HG02885 (cell line): ENCODE results near the gene EXD3.

Experiments used
- ATAC-seq: cut with Tn5 transposase; IDR thresholded peaks from one replicate; pipeline ENCODE4 v1.9.1; 2021; ENCODE audit warnings: mild to moderate bottlenecking; ENCODE audit not compliant: unreplicated experiment, poor library complexity

EXD3 gene

DNA sequence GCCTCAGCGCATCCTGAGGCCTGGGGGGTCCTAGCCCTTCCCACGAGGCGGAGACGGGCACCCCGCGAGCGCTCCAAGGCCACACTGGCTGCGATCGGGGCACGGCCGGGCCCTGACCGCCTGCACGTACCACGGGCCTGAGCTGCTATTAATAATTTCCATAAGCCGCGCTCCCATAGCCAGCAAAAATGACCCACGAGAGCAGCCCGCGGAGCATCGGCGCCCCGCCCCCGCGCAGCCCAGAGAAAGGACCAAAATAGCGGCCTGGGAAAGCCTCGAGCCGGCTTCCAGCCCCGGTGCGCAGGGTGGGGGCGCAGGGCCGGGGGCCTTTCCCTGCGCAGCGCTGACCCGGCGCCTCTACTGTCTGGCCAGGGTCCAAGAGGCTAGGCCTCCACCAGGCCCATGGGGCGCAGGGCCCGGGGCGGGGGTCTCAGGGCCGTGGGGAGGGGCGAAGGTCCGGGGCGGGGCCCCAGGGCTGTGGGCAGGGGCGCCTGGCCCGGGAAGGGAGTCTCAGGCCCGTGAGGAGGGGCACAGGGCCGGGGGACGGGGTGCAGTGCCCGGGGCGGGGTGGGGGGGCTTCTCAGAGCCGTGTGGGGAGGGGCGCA is 54.4 kb downstream of the EXD3 start:
- ATAC-seq, result no peak

DNA sequence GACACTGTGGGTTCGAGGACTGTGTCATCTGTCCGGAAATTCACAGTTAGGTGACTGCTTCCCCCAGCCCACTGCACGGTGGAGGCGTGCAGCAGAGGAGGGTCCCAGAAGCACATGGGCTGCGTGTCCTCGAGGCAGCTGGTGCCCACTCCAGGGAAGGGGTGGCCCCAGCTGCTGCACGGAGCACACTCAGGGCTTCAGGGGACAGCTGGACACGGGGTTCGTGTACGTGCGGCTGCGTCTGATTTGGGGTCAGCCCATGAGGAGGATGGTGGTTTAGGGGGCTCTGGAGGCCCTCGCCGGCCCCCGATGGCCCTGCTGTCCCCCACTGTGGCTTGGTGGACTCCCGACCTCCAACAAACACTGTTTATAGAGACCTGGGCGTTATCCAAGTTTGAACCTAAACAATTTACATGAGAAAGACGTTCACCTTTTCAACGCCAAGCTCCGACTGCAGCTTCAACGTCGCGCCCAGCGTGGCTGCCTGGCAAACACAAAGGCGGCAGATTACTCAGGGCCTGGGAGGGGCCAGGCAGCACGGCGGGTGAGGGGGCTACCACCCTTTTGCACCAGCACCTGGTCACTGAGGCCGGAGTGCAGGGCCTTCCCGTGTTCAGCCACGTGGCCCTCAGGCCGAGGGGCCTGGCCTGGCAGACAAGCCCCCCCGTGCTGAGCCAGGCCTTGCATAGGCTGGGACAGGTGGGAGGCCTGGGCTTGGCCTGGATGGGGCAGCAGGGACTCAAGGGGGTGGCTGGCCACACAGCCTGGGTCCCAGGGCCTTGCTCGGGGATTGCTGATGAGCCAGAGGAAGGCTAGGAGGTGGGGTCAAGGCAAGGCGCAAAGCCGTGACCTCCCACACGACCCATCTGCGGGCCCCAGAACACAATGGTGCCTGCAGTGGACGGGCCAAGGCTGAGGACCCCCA is 55.2 kb downstream of the EXD3 start:
- ATAC-seq, result no peak

DNA sequence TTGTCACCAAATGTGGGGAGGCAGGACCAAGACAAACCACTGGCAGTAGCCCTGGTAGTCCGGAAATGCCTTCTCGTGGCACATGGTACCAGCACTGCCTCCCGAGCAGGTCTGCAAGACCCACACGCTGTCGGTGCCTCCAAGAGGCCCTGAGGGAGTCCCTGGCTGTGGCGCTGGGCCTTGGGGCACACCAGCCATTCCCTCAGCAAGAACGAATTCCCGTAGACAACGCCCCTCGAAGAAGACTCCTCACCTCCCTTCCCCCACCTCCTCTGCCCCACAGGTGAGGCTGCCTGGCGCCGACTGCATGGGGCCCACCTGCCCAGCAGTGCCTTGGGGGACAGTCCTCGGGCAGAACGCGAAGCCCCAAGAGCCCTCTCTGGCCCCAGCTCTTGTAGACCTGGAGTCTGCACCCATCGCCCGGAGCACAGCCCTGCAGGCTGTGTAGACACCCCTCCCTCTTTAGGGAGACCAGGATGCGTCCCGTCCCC is 56.0 kb downstream of the EXD3 start:
- no peak for ATAC-seq

DNA sequence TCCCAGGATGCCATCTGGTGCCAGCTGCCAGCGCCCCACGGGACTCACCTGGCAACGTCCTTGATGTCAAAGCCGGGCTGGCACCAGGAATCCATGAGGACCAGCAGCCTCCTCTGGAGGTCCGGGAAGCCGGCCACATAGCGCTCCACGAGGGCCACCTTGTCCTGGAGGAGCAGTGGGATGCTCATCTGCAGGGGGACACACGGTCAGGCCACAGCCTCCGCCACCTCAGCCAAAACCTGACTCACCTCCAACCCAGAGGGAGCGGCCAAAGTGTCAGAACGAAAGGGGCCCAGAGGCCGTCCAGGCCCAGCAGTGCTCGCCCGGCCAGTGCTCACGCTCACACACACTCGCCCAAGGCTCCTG is 56.5 kb downstream of the EXD3 start:
- no peak for ATAC-seq

DNA sequence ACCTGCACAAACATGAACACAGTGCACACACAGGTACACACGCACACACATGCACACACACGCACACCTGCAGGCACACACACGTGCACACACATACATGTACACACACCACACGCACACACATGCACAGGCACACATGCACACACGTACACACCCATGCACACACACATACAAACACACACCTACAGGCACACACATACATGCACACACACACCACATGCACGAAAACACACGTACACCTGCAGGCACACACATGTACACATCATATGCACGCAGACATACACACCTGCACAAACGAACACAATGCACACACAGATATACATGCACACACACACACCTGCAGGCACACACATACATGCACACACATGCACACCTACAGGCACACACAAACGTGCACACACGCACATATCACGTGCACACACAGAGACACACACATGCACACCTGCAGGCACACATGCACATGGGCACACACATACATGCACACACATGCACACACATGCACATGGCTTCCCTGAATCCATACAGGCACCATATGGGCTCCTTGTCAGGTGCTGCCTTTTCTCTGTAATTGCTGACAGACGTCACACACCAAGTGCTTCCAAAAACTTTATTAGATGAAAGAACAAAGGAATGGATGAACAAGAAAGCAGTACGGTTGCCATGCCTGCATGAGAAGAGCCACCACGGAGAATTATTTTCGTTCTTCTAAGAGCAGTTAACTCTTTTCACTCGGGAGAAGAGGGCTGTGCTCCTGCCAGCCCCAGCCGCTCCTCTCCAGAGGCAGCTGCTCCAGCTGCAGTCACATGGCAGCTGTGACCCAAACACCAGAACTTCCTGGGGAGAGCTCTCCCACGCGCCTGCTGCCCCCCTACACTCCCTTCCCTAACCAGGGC is 57.2 kb downstream of the EXD3 start:
- no peak for ATAC-seq

DNA sequence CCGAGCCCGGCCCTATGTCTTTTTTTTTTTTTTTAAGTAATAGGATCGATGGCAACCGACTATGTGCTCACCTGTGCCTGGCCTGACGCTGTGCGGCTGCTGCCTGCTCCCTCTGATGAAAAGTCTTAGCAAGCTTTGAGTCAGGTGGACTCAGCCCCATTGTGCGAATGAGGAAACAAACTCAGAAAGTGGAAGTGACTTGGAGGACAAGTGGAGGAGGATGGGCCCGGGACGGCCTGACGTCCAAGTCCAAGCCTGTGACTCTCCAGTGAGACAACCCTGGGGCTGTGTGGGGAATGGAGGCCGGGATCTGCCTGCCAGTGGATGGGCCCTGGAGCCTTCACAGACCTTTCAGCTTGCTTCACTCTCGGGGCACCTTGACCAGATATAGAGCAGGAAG is 57.9 kb downstream of the EXD3 start:
- ATAC-seq, result no peak

DNA sequence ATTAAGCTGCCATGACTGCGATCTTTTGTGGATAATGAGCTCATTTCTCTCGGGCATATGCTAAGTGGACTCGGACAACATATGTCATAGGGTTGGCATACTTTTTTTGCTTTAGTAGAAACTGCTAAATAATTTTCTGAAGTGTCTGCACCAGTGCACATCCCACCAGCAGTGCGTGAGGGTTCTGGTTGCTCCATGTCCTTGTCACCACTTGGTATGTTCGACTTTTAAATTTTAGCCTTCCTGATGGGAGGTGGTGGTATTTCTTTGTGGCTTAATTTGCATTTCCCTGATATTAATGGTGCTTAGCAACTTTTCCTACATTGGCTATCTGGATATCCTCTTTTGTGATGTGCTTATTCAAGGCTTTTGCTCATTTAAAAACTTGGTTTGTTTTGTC is 63.1 kb downstream of the EXD3 start:
- ATAC-seq, result no peak

DNA sequence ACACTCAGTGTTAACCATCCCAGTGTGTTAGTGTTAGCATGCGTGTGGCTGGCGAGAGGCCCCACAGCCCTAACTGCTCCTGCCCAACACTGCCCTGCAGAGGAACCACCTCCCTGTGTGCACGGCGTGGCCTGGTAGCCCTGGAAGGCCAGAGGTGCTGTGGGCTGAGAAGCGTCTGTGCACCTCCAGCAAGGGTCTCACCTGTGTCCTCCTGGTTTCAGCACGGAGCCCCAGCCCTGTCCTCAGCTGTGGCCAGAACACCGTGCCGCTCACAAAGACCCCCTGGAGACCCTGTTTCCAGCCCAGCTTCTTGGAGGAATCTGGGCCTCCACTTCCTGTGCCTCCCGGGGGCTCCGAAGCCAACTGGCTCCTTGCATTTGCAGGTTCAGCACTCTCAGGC is 64.8 kb downstream of the EXD3 start:
- no peak for ATAC-seq

DNA sequence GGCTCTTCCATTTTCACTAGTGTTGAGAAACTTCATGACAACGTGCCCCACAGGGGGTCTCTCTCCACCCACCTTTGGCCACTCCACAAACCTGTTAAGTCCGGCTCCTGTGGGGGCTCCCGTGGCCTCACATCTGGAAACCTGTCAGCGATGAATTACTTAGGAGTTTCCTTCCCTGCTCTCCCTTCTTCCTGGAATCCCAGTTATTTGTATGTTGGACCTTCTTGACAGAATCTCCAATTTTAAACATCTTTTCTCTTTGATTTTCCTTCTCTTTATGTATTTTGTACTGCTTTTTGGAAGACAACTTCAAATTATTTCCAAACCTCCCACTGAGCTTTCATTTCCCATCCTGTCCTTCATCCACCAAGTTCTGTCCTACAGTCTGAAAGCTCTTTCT is 65.8 kb downstream of the EXD3 start:
- no peak for ATAC-seq

DNA sequence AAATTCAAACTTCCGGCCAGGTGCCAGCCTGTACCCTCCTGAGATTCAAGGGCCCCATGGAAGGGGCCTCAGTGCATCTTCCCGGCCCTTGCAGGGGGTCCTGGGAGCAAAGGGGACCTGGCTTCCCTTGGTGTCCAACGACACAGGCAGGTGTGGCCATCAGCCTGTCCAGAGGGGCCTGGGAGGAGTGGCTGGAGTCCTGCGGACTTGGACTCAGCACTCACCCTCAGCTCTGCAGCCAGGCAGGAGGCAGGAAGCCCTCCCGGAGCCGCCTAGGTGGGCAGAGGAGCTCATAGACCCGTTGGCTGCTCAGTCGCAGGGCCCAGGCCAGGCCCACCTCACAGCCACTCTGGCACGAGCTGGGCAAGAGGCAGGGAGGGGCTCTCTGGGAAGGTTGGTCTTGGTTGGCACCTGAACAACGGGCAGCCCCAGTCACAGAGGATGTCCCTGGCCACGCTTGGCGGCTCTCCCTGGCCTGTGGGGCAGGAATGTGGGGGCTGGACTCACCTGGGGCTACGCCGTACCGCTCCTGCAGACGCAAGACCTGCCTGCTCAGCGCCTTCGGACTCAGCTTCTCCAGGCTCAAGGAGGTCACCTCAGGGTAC is 67.1 kb downstream of the EXD3 start:
- no peak for ATAC-seq

DNA sequence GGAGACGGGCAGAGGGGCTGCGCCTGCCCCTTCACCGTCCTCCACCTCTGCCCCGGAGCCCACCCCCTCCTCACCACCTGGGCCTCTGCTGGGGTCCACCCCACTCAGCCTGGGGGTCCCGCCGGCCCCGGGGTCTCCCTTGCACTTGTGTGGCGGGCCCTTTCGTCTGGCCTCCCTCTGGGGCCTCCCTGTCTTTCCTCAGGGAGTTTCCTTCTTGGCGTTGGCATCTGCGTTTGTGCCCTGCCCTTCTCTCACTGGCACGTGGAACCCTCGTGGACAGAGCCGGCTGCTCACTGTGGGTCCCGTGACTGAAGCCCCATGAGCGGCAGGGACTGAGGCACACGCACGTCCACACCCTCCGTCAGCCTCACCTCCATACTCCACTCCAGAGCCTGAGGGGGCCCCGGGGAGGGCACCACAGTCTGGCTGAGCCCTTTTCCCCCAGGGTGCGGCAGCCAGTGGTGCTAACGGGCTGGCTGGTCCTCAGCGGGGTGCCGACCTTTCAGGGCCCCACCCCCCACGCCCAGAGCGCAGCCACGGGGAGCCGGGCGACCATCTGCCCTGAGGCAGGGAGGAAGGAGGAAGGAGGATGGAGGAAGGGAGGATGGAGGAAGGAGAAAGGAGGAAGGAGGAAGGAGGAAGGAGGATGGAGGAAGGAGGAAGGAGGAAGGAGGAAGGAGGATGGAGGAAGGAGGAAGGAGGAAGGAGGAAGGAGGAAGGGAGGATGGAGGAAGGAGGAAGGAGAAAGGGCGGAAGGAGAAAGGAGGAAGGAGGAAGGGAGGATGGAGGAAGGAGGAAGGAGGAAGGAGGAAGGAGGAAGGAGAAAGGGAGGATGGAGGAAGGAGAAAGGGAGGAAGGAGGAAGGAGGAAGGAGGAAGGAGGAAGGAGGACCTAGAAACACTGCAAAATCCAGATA is 67.9 kb downstream of the EXD3 start:
- no peak for ATAC-seq

DNA sequence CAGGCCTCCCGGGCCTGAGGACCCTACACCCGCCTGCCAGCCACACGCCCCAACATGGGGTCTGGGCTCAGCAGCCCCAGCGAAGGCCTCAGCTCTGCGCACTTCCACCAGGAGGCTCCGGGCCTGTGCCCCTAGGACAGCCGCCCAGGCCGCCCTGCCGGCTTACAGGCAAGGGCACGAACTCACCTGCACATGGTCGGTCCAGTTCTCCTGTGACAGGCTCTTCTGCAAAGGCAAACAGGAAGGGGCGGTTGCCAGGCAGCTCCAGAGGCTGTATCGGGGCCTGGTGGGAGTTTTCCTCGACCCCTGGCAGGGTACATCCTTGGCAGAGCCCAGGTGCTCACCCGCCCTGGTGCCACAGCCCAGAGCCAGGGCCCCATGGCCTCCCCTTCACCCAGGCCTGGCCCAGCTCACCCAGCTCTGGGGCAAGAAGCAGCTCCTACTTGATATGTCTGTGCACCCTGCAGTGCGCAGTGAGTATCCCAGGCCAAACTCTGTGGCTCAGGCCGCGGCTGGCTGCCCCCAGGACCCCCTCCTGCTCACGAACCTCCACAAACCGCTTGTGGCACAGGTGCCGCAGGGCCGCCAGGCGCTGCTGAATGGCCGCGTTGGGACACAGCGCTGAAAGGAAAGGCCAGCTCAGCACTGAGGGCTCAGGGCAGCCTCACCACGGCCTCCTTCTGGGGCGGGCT is 68.7 kb downstream of the EXD3 start:
- ATAC-seq, result no peak

DNA sequence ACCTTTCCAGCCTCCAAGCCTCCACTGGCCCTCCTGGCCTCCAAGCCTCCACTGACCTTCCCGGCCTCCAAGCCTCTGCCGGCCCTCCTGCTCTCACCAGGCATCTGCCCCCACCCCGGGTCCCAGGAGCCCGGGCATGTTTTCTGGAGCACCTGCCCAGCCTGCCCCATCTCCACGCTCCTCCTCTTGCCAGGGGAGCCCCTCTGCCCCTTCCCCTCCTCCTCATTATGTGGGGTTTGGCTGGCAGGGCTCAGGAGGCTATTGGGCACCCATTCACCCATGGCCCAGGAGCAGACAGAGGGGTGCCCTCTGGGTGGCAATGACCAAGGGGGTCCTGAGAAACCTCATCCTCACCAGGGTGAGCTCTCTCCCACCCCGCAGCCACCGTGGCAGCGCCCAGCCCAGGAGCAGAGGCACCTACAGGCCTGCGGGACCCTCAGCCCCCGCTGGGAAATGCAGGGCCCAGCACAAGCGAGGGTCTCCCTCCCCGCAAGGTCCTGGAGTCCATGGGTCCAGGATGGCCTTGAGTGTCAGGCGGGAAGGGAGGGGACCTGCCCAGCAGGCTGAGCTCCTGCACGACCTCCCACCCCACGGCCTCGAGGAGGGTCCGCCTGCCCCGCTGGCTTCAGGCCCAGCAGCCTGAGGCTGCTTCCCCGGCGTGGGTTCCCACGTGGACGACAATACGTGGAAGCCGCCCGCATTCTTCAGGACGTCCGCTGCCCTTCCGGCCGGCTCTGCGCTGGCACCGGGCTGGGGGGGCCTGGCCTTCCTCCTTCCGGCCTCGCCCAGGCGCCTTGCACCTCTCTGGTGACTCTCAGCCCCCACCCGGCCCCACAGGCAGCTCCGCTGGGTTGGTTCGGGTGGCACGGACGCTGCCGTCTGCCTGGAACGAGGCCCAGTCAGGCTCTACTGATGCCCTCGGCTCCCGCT is 69.5 kb downstream of the EXD3 start:
- no peak for ATAC-seq

DNA sequence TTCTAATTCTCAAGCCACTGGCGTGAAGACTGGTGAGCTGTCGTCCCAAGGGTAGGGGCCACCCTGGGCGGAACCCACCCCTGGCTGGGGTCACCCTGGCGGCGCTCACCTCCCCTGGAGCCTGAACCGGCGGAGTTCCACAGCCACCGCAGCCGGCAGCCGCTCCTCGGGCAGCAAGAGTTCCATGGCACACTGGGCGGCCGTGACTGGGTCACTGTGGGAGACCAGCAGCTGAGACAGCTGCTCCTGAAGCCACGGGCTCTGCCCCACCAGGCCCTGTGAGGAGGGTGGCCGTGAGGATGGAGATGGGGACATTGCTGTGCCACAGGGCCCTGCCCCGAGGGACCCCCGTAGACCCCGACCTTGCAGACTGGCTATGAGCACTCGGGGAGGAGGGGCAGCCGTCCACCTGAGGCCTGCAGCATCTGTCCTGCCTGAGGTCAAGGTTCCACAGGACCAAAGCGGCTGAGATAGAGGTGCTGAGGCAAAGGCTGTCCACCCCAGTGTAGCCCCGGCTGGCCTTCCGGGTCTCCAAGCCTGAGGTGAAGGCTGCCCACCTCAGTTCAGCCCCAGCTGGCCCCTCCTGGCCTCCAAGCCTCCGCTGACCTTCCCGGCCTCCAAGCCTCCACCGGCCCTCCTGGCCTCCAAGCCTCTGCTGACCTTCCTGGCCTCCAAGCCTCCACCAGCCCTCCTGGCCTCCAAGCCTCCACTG is 70.3 kb downstream of the EXD3 start:
- no peak for ATAC-seq

DNA sequence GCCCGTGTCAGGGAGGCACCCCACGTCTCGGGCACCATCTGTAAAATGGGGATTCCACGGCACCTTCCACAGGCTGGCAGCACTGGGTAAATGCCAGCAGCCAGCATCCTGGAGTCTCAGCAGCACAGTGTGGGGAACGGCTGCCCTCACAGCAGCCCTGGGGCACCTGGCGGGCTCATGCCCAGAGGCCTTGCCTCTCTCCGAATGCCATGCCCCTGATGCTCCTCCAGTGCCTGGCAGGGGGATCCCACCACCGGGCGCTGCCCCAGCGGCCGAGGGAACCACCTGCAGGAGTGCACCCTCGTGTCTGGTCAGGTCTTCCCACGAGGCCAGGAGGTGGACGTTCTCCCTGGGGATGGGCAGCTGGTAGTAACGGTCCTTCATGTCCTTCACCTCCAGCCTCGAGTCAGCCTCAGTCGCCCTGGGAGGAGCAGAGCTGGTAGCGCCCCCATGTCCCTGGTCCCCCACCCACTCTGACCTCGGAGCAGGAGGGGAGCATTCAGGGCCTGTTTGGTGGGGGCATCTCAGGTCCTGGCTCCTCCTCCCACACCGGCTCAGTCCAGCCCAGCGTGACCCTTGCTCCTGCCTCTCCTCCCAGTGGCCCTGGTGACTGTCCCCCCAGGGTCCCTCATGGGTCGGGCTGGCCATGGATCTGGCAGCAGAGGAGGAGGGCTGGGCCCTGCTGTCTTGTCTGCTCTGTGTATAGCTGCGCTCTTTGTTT is 71.0 kb downstream of the EXD3 start:
- no peak for ATAC-seq

DNA sequence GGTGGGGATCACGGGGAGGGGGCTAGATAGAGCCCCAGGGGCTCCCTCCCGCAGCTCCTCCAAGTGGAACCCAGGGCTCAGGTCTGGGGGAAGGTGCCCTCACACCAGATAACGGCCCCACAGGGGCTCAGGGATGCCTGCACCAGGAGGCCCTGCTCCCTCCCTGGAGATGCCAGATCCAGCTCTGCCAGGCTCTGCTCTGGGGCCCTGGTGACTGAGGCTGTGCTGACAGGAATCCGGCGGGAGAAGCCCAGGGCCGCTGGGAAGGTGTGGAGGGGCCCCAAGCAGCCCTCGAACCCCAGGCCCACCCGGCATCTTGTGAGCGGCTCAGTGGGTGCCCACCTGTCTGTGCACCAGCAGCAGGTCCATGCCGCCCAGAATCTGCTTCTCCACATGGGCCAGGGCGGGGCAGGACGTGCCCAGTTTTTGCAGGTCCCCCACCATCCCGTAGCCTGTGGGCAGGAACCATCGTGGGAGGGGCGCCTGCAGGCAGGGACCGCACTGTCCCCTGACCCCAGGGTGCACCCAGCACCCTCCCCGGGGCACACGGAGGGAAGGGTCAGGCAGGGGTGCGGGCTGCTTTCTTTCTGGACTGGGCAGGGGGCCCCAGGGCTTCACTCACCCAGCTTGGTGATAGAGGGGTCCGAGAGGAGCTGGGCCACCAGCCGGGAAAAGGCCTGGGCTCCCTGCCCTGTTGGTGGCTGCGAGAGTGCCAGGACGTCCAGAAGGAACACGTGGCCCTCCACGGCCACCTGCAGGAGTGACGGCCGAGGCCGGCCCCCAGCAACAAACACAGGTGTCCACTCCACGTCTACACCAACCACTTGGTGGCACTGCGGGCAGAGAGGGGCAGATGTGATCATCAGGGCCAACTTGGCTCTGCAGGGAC is 72.0 kb downstream of the EXD3 start:
- ATAC-seq, result no peak
